Spleen (tissue), 7 donors: ENCODE measurements around the gene COL19A1.

Experiments used
- CTCF ChIP-seq, 11 experiments: fragments of 200-600 bp in 7 of 11; fragments of 450-650 bp in 4 of 11; sonication (generic) in 4 of 11; IDR thresholded peaks in 8 of 11; conservative IDR thresholded peaks in 3 of 11; 1 replicate in 7 of 11; 2 replicates in 4 of 11; pipeline versions ENCODE4 v1.4.0 to v1.8.0; 2016 to 2021; ENCODE audit warnings: antibody characterized with exemption in 11 of 11, inconsistent platforms in 4 of 11, mild to moderate bottlenecking in 1 of 11
- POLR2A ChIP-seq, 3 donors: fragments of 450-650 bp; IDR thresholded peaks; one replicate each; pipeline ENCODE4 v1.5.1; 2017; ENCODE audit warnings: antibody characterized with exemption in 3 of 3, mild to moderate bottlenecking in 1 of 3
- donor health status: DM: no; HTN: no; CAD: no; lungs with moderate emphysema.
- donor health status: DM: no; HTN: no; CAD: no.
- donor health status: DM: no; HTN: no; CAD: no.

- TF ChIP-seq CTCF (IDR thresholded peaks at IDR 0.05 in 8 of 11, conservative IDR thresholded peaks at IDR 0.05 in 3 of 11) (no peak), POLR2A (IDR thresholded peaks at IDR 0.05) (no peak)
Observed at GRCh38 chr6:70180183-70180900, 314.0 kb downstream of the COL19A1 start.
